Dermis microvascular lymphatic vessel endothelial cell (primary cell): Measurements from ENCODE around the gene CDK5. TPM values are rescaled to one million over a fixed set of nuclear protein-coding genes. Genes with fewer than 3 reads are reported as not detected.
"Not testable (repeated sequence)": the region's sequence is repeated elsewhere in the genome, so short reads cannot be mapped to it uniquely, and the experiment has no call there.

Experiments used
- DNase-seq, 2 donors: peaks; one replicate each; pipeline versions ENCODE4 v3.0.0 to v3.0.0-alpha.2; 2010; ENCODE audit warnings: low read depth in 2 of 2
- total RNA-seq: library from RNA; depleted of rRNA; stranded (reverse); fragments of >200 nt; gene quantifications from 2 replicates; pipeline ENCODE4 v1.2.1, GENCODE V29; 2014

Gene CDK5
- total RNA-seq, 1 donor from 2014 or later: 17.3 TPM

DNA sequence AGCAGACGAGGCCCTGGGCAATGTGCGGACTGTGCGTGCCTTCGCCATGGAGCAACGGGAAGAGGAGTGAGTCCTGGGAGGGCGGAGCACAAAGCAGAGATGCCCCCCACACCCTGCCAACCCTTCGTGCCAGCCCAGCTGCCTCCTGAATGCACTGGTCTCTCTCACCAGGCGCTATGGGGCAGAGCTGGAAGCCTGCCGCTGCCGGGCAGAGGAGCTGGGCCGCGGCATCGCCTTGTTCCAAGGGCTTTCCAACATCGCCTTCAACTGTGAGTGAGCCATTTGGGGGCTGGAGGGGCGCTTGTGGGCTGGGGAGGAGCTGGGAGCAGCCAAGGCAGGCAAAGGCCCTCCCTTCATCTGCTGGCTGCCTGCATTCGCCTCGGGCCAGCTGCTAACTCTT lies 21.8 kb downstream of the CDK5 start:
- DNase-seq: no peak

DNA sequence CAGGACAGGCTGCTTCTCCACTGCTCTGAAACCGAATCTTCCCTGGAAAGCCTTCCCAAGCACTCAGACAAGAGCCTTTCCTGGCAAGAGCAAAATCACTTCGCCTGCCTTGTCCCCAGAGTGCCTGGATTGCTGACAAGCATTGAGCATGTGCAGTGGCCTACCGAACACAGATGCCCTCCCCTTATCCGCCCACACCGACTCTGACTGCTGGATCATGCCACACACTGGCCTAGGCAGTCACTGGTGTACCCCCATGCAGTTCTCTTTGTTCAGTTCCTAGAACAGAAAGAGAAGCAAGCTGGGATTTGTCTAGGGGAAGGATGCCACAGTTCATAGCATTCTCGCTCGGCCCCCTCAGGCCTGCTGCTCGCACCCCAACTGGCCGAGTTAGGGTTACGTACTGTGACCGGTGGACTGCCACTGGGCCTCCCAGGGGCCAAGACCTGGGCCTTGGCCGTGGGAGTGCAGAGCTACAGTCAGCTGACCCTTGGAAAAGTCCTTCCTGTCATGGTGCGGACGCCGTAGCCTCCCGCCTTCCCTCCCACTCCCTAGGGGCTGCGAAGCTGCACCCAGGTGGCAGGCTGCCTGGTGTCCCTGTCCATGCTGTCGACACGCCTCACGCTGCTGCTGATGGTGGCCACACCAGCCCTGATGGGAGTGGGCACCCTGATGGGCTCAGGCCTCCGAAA lies 22.5 kb downstream of the CDK5 start:
- DNase-seq: no peak

DNA sequence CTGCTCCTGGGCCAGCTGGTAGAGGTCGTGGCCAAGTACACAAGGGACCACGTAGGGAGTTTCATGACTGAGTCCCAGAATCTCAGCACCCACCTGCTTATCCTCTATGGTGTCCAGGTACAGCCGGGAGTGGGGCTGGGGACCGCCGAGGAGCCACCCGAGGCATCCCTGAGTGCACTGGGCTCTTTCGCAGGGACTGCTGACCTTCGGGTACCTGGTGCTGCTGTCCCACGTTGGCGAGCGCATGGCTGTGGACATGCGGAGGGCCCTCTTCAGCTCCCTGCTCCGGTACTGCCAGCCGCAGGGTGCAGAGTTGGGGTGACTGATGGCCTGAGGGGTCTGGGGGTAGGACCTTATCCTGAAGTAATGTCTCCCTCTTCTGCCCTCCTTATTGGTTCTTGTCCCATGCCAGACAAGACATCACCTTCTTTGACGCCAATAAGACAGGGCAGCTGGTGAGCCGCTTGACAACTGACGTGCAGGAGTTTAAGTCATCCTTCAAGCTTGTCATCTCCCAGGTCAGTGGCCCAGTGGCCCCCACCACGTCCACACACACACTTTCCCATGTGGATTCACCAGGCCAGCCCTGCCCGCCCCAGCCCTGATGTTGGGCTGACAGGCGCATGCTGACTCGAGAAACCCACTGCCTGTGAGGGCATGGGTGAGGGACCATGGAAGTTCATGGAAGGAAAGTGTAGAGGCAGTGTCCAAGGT lies 23.2 kb downstream of the CDK5 start:
- no peak for DNase-seq

DNA sequence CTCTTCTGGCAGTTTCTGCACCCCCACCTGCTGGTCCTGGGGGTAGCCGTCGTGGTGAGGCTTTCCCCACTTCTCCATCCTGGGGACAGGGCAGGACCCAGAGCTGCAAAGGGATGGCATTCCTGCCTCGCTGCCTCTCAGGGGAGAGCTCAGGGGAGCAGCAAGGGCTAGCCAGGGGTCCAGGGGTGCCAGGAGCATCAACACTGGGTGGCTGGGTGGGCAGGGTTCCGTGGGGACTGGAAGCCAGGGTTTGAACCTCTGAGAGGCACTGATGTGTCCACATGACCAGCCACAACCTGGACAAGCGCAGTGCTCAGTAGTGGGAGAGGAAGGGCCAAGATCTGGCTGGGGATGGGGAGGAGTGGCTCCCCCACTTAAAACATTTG lies 23.8 kb downstream of the CDK5 start:
- DNase-seq: no peak

DNA sequence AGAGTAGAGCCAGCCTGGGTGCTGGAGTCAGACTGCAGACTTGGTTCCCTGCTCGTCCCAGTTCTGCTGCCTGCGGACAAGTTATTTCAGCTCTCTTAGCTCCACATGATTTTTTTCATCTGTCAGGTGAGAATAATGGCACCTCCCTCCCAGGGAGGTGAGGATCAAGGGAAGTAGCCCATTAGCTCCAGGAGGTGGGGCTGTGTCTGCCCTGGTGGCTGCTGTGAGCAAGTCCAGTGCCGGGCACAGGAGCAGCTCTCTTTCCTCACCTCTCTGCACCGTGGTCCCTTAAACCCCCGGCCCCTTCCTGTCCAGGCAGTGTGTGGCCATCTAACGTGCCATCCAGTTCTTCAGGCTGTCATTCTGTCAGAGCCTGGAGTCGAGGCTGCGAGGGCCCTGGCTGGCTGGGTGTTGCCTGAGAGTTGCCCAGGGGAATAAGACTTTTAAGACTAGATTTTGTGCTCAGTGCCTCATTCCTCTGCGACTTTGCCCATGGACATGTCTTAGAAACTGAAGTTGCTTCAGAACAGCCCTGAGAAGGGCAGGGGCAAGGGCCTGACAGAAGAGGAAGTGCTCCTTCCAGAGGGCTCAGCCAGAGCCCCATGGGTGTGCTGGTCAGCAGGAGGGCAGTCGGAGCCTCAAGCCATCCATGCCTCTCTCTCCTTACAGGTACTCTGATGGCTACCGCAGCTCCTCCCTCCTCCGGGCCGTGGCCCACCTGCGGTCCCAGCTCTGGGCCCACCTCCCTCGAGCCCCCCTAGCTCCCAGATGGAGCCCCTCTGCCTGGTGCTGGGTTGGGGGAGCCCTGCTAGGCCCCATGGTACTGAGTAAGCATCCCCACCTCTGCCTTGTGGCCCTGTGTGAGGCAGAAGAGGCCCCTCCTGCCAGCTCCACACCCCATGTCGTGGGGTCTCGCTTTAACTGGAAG lies 24.5 kb downstream of the CDK5 start:
- DNase-seq: no peak

DNA sequence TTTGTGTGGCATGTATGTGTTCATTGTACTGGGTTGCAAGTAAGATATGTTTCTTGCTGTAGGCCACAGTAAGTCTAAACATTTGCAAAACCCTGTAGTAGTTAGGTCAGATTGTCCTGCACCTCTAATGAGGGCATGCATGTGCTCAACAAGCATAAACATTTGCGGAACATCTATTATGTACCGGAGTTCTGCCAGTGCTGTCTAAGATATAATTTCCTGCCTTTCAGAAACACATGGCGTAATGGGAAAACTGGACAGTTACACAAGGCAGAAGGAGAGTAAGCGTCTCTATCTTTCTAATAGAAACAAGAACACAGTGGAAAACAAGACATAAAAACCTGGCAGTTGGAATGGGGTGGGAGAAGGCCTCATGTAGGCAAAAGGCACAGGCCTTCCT lies 26.7 kb downstream of the CDK5 start:
- DNase-seq: no peak

DNA sequence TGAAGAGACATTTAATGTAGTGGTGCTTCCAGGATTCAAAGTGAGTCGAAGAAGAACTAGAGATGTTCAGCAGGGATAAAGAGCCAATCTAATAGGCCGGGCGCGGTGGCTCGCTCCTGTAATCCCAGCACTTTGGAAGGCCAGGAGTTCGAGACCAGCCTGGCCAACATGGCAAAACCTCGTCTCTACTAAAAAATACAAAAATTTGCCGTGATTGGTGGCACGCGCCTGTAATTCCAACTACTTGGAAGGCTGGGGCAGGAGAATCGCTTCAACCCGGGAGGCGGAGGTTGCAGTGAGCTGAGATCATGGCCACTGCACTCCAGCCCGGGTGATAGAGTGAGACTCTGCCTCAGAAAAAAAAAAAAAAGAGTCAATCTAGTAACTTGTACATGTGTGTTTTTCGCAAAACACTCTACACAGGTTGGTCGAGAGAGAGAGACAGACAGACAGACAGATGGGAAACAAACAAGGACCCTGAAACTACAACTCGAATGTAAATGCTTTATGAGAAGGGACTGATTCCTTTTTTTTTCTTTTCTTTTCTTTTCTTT lies 28.7 kb downstream of the CDK5 start:
- DNase-seq: no peak

DNA sequence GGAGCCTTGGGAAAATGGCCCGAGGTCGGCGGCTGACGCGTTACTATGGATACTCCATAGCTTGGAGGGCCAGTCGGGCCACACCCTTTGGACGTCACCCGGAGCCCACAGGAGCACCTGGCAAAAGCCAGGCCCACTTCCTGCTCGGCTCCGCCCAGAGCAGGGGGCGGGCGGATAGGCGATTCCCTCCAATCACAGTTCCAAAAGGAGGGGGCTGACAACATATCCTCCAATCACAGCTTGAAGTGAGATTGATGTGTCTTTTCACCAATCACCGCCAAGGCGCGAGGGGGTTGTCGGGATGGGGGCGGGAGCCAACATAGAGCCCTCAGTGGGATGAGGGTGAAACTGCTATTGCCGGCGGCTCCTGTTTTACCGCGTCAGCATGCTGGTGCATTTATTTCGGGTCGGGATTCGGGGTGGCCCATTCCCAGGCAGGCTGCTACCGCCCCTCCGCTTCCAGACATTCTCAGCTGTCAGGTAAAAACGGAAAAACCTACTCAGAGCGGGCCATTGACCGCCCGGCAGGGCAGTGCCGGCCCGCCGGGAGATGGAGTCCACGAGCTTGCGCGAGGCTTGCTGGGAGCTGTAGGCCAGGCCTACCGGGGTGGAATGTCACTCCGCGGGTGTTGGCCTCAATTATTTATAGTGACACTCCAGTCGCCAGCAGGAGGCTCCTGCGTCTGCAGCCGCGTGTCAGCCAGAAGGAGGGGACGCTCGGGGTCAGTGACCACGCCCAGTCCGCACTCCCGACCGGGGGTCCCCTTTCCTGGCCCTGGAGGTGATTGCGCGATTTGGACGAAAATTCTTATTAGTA lies 29.4 kb downstream of the CDK5 start, which contains the start of gene ABCB8:
ABCB8 (plus strand) TSS at position 320 of the 817 bp plus-strand sequence; CDS start at position 386, 66 bp downstream.
- DNase-seq: peak; percentile 98 to 99

DNA sequence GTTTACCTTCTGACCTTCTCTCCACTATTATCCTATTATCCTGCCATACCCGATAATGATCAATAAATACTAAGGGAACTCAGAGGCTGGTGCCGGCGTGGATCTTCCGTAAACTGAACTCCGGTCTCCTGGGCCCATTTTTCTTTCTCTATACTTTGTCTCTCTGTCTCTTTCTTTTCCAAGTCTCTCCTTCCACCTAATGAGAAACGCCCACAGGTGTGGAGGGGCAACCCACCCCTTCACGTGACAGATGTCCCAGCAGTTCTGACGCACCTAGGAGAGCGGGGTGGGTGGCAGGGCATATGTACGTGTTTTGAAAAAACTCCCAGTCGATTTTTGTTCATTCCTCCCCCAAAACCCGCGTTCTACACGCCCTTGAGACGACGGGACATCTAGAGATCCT lies 30.0 kb downstream of the CDK5 start:
- DNase-seq: not testable (repeated sequence)

DNA sequence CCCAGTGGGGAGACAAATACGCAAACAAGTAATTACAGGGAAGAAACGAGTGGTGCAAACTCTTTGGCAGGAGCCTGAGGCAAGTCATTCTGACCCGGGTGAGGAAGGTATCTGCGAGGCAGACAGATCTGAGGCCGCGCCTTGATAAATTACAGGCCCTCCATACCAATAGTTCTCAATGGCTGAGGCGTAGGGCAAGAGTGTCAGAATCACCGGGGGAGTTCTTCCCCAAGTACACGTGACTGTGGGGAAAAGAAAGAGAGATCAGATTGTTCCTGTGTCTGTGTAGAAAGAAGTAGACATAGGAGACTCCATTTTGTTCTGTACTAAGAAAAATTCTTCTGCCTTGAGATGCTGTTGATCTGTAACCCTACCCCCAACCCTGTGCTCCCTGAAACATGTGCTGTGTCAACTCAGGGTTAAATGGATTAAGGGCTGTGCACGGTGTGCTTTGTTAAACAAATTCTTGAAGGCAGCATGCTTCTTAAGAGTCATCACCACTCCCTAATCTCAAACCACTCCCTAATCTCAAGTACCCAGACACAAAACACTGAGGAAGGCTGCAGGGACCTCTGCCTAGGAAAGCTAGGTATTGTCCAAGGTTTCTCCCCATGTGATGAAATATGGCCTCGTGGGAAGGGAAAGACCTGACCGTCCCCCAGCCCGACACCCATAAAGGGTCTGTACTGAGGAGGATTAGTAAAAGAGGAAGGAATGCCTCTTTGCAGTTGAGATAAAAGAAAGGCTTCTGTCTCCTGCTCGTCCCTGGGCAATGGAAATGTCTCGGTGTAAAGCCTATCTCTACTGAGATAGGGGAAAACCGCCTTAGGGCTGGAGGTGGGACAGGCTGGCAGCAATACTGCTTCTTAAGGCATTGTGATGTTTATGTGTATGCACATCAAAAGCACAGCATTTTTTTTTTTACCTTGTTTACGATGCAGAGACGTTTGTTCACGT lies 30.6 kb downstream of the CDK5 start:
- not testable (repeated sequence) for DNase-seq

DNA sequence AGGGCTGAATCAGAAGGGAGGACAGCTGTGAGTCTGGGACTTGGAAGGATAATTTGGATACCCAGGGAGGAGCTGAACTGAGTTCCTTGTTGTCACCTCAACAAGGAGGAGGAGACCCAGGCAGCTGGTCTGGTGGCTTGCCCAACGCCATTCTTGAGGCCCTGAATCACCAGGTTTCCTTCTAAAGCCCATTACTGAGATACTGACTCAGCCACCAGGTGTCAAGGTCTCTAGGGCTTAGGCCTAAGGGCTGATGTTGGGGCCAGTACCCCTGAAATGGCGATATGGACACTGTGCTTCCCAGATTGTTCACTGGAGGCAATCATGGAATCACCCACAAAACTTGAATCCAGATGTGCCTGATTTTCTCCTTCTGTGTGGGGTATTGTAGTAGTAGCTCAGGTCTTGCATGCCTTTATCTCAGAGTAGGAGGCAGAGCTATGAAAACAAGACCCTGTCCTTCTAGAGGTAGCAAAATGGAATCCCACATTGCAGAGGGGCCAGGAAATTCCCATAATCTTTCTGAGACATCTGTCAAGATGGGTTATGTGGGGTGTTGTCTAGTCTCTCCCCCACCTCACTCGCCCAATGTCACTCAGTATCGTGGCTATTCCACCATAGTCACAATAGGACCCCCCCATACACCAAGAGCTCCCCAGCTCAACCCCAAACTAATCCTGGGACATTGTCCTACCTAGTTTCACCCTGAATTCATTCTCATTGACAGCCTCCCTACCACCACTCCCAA lies 31.6 kb downstream of the CDK5 start:
- no peak for DNase-seq

DNA sequence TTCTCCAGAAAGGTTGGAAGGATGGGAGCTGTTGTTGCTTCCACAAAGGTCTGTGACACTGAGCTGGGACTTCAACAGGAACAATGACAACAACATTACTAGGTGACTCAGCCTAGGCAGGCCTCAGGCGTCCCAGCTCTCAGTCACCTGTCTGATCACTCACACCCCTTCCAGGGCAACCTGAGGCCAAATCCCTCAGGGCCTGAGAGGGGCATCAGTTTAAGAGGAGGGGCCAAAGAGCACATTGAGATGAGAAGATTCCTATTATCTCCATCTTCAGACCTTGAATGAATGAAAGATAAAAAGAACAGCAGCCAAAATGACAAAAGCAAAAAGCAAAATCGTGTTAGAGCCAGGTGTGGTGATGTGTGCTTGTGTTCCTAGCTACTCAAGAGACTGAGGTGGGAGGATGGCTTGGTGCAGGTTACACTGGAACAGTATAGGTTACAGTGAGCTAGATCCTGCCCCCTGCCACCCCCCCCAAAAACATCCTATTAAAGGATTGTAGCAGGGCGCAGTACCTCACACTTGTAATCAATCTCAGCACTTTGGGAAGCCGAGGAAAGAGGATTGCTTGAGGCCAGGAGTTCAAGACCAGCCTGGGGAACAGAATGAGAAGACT lies 33.2 kb downstream of the CDK5 start, which contains the start of gene ATG9B:
ATG9B (minus strand) TSS at position 60 of the 622 bp plus-strand sequence. CDS start 71 bp downstream, outside the sequence.
- no peak for DNase-seq

DNA sequence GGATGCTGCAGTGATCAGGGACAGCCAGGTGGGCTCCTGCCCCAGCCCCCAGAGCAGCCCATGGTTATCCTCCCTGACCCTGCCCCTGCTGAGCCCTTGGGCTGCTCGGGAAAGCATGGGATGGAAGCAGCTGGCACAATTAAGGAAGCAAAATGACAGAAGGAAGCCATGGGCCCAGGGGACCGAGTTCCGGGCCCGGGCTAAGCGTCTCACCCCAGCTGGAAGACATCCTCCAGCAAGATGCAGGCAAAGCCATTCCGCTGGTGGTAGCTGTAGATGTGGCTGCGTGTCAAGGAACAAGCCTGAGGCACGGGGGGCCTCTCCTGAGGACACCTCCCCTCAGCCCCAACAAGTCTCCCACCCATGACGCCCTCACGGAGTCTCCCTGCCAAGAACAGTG lies 34.5 kb downstream of the CDK5 start:
- no peak for DNase-seq

DNA sequence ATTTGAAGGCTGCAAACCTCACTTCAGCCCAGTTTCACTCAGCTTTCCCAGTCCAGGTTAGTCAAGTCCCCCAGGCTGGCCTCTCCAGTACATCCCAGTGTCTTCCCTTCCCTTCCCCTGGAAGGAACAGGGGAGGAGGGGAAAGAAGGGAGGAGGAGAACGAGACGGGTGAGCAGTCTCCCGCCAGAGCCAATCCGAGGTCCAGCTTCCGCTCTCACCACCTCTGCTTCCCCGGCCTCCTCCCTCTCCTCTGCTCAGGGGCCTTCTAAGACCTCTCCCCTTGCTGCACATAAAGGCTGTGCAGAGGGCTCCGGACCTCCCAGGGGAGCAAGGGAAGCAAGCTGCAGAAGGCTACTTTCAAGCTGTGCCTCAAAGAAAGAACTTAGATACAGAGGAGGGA lies 37.5 kb downstream of the CDK5 start:
- no peak for DNase-seq

DNA sequence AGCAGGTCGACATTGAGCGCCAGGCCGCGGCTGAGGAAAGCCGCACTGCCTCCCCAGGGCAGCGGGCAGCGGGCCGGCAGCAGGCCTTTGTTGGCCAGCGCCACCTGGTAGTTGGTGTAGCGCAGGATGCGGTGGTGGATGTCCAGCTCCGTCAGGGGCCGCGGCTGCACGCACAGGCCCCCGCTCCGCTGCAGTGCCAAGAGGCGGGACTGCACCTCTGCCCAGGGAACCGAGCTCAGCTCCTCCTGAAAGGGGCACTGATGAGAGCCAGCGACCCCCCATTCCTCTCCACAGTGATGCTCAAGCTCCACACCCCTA lies 38.6 kb downstream of the CDK5 start:
- DNase-seq: no peak

DNA sequence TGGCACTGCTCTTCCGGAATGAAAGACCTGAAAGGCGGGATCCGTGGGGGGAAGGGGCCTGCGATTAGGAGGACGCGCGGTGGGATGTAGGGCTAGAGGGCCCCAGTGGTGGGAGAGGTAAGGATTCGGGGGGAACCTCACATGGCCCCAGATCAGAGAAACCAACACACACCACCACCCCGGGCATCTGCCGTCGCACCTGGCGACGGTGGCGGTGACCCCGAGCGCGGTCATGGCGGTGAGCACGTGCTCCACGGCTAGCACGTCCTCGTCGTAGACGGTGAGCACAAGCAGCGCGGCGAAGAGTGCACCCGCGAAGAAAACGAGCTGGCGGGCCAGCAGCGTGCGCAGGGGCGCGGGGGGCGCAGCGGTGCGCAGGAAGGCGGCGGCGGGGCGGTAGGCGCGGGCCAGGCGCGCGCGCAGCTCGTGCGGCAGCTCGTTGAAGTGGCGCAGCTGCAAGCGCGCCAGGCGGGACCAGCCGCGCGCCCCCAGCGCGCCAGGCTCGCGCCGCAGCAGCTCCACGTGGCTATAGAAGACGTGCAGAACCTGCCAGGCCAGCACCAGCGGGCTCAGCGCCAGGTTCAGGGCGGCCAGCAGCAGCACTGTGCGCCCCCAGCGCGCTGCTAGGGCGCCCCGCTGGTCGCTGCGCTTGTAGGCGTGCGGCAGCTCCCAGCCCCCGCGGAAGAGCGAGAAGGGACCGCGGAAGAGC lies 39.1 kb downstream of the CDK5 start:
- peak in 1 of 2 donors; percentile 68 for DNase-seq

DNA sequence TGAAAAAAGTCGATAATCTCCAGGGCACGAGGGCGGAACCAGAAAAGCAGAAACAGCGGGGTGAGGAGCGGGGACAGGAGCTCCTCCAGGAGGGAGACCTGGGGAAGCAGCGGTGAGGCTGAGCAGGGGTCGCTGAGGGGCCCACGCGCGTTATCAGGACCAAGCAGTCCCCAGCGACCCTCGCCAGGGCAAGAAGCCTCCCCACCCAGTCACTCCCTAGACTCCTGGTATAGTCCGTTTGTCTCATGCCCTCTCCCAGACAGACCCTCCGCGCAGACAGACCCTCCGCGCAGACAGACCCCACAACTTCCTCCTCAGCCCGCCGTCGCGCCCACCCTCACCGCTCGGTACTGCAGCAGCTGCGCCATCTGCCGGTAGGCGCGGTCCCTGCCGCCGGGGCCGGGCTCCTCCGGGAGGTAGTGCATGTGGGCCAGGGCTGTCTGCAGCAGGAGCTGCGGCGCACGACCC lies 39.7 kb downstream of the CDK5 start:
- DNase-seq: peak in 1 of 2 donors; percentile 63
